H1 (cell line): ENCODE measurements around the gene TTC29. TPM values are rescaled to one million over a fixed set of nuclear protein-coding genes. Genes with fewer than 3 reads are reported as not detected.

Experiments used
- CTCF ChIA-PET: fragments of 300-600 bp; sonication (Branson Sonifier 250); formaldehyde crosslinking; loops from one replicate; lab custom pipeline; 2021; ENCODE audit not compliant: partially characterized antibody; lab: Charles Lee
- POLR2A ChIA-PET: fragments of 300-600 bp; sonication (Branson Sonifier 250); formaldehyde crosslinking; loops from one replicate; lab custom pipeline; 2021; ENCODE audit warnings: inconsistent platforms; ENCODE audit not compliant: partially characterized antibody; lab: Charles Lee
- DNase-seq, 2 experiments: peaks; one replicate each; pipeline versions ENCODE4 v3.0.0 to v3.0.0-alpha.2; 2010 to 2022; ENCODE audit warnings: low spot score in 2 of 2, low read depth in 1 of 2, mixed read lengths in 1 of 2
- FAIRE-seq: peaks from 2 replicates; lab custom pipeline; 2011; peaks lifted over from hg19 to GRCh38; lab: Jason Lieb, UNC
- H2AFZ ChIP-seq: 2 replicates; pipeline ENCODE4 v1.8.1; 2012; ENCODE audit warnings: low read length, inconsistent platforms
- H2AK5ac ChIP-seq: 2 replicates; pipeline ENCODE4 v1.6.1; 2013; ENCODE audit warnings: low read depth, low read length
- H2BK120ac ChIP-seq: replicated peaks from 2 replicates; pipeline ENCODE3; 2013; ENCODE audit warnings: low read depth, low read length, inconsistent platforms
- H2BK12ac ChIP-seq: 2 replicates; pipeline ENCODE4 v1.6.1; 2013; ENCODE audit warnings: low read depth, low read length
- H2BK15ac ChIP-seq: 2 replicates; pipeline ENCODE4 v1.6.1; 2013; ENCODE audit warnings: low read length
- H2BK20ac ChIP-seq: 2 replicates; pipeline ENCODE4 v1.6.1; 2013; ENCODE audit warnings: low read length
- H2BK5ac ChIP-seq: 2 replicates; pipeline ENCODE4 v1.6.1; 2013; ENCODE audit warnings: low read depth, low read length
- H3K14ac ChIP-seq: 2 replicates; pipeline ENCODE4 v1.6.1; 2013; ENCODE audit warnings: inconsistent platforms; ENCODE audit not compliant: insufficient read length
- H3K18ac ChIP-seq: 2 replicates; pipeline ENCODE4 v1.6.1; 2013; ENCODE audit warnings: low read length; ENCODE audit errors: extremely low read depth
- H3K23ac ChIP-seq: 2 replicates; pipeline ENCODE4 v1.6.1; 2013; ENCODE audit warnings: inconsistent platforms; ENCODE audit not compliant: insufficient read length
- H3K23me2 ChIP-seq: 2 replicates; pipeline ENCODE4 v1.6.1; 2013; ENCODE audit warnings: low read depth, low read length
- H3K27ac ChIP-seq: 2 replicates; pipeline ENCODE4 v1.6.1; 2011; ENCODE audit warnings: low read depth, low read length, inconsistent platforms
- H3K27me3 ChIP-seq, 4 experiments: replicated peaks in 1 of 4; 1 replicate in 1 of 4; 2 replicates in 3 of 4; pipeline versions ENCODE4 v1.6.1 to v1.8.1; 2011 to 2013; ENCODE audit warnings: low read length in 3 of 4, mild to moderate bottlenecking in 3 of 4, inconsistent platforms in 2 of 4, mixed read lengths in 2 of 4, moderate library complexity in 1 of 4; ENCODE audit not compliant: control insufficient read depth in 3 of 4, insufficient read depth in 3 of 4; ENCODE audit errors: extremely low read depth in 1 of 4
- H3K36me3 ChIP-seq, 4 experiments: 2 replicates each; pipeline versions ENCODE4 v1.6.1 to v1.8.1; 2011 to 2013; ENCODE audit warnings: mild to moderate bottlenecking in 4 of 4, low read length in 3 of 4, moderate library complexity in 2 of 4, control low read depth in 1 of 4, inconsistent platforms in 1 of 4; ENCODE audit not compliant: insufficient read depth in 4 of 4, control insufficient read depth in 2 of 4
- H3K4ac ChIP-seq: replicated peaks from 2 replicates; pipeline ENCODE3; 2013; ENCODE audit warnings: low read length, low read depth, mixed read lengths, inconsistent platforms; ENCODE audit not compliant: insufficient read length
- H3K4me1 ChIP-seq, 4 experiments: replicated peaks in 1 of 4; 1 replicate in 1 of 4; 2 replicates in 3 of 4; pipeline versions ENCODE4 v1.6.1 to v1.8.1; 2011 to 2013; ENCODE audit warnings: low read length in 3 of 4, inconsistent platforms in 2 of 4, mixed read lengths in 1 of 4; ENCODE audit not compliant: insufficient read depth in 4 of 4, control insufficient read depth in 3 of 4
- H3K4me2 ChIP-seq, 2 experiments: 2 replicates each; pipeline versions ENCODE4 v1.6.1 to v1.8.1; 2011 to 2013; ENCODE audit warnings: low read depth in 2 of 2, low read length in 2 of 2, control low read depth in 1 of 2, inconsistent platforms in 1 of 2, mild to moderate bottlenecking in 1 of 2; ENCODE audit not compliant: insufficient read depth in 1 of 2
- H3K4me3 ChIP-seq, 4 experiments: fragments of 200-600, 300-600 bp in 1 of 4; sonication (generic), shearing (Covaris generic), sonication (Bioruptor Twin) in 1 of 4; 2 replicates each; pipeline versions ENCODE4 v1.5.1 to v1.8.1; 2011 to 2016; ENCODE audit warnings: low read length in 4 of 4, low read depth in 3 of 4, control low read depth in 2 of 4, inconsistent platforms in 2 of 4, mild to moderate bottlenecking in 2 of 4, mixed read lengths in 1 of 4, moderate library complexity in 1 of 4; ENCODE audit not compliant: insufficient read depth in 2 of 4; ENCODE audit errors: extremely low read depth in 1 of 4
- H3K56ac ChIP-seq: replicated peaks from 2 replicates; pipeline ENCODE3; 2013; ENCODE audit warnings: low read depth, mild to moderate bottlenecking, mixed read lengths, low read length, inconsistent platforms; ENCODE audit not compliant: insufficient read length
- H3K79me1 ChIP-seq: 2 replicates; pipeline ENCODE4 v1.6.1; 2013; ENCODE audit warnings: low read depth, low read length, control low read depth
- H3K79me2 ChIP-seq, 2 experiments: 2 replicates each; pipeline versions ENCODE4 v1.6.1 to v1.8.1; 2012 to 2013; ENCODE audit warnings: low read length in 2 of 2, mild to moderate bottlenecking in 2 of 2, inconsistent platforms in 1 of 2; ENCODE audit not compliant: insufficient read depth in 2 of 2, control insufficient read depth in 1 of 2
- H3K9ac ChIP-seq, 4 experiments: replicated peaks in 1 of 4; 1 replicate in 1 of 4; 2 replicates in 3 of 4; pipeline versions ENCODE4 v1.6.1 to v1.8.1; 2011 to 2013; ENCODE audit warnings: low read depth in 3 of 4, low read length in 3 of 4, control low read depth in 2 of 4, mild to moderate bottlenecking in 2 of 4, moderate library complexity in 2 of 4, inconsistent platforms in 1 of 4; ENCODE audit errors: extremely low read depth in 1 of 4
- H3K9me3 ChIP-seq, 2 experiments: 2 replicates each; pipeline versions ENCODE4 v1.6.1 to v1.8.1; 2012 to 2013; ENCODE audit warnings: mild to moderate bottlenecking in 2 of 2, moderate library complexity in 2 of 2, control low read depth in 1 of 2, inconsistent platforms in 1 of 2, low read depth in 1 of 2, low read length in 1 of 2, mixed read lengths in 1 of 2; ENCODE audit not compliant: insufficient read depth in 2 of 2
- H4K20me1 ChIP-seq, 2 experiments: replicated peaks in 1 of 2; 2 replicates each; pipeline versions ENCODE3 to v1.8.1; 2011 to 2013; ENCODE audit warnings: inconsistent platforms in 2 of 2, low read length in 2 of 2, mild to moderate bottlenecking in 1 of 2; ENCODE audit not compliant: insufficient read depth in 2 of 2, control insufficient read depth in 1 of 2
- H4K5ac ChIP-seq: 2 replicates; pipeline ENCODE4 v1.6.1; 2013; ENCODE audit warnings: low read length, low read depth, mixed read lengths, inconsistent platforms; ENCODE audit not compliant: insufficient read length
- H4K8ac ChIP-seq: 2 replicates; pipeline ENCODE4 v1.8.0; 2013; ENCODE audit warnings: mild to moderate bottlenecking, moderate library complexity, low read length, inconsistent platforms; ENCODE audit not compliant: insufficient read depth; ENCODE audit errors: extremely low read depth
- H4K91ac ChIP-seq: replicated peaks from 2 replicates; pipeline ENCODE3; 2013; ENCODE audit warnings: low read length, mixed read lengths, inconsistent platforms; ENCODE audit not compliant: insufficient read length
- SAP30 ChIP-seq: fragments of 300-600 bp; sonication (generic); IDR thresholded peaks from 2 replicates; pipeline ENCODE4 v1.7.1; 2012; ENCODE audit warnings: low read length, moderate library complexity, mild to moderate bottlenecking, inconsistent platforms; ENCODE audit not compliant: insufficient read depth, insufficient replicate concordance
- WGBS, 2 experiments: shearing (Covaris generic) in 1 of 2; methylation state at CpG; one replicate each; pipeline versions ENCODE4 v1.1.6 to v1.1.7; 2013 to 2015; ENCODE audit warnings: low lambda C conversion rate in 2 of 2, mixed read lengths in 2 of 2, inconsistent platforms in 1 of 2, low coverage in 1 of 2, missing lambda C conversion rate in 1 of 2; ENCODE audit not compliant: insufficient replicate concordance in 2 of 2, insufficient coverage in 1 of 2, insufficient read length in 1 of 2; ENCODE audit errors: extremely low coverage in 1 of 2, missing lambda C conversion rate in 1 of 2; 5-methylcytosine and 5-hydroxymethylcytosine counted together
- polyA plus RNA-seq, 7 experiments: library from polyadenylated mRNA; depleted of rRNA in 3 of 7; stranded (reverse) in 5 of 7; unstranded in 2 of 7; fragments of >200 nt in 5 of 7; fragments of 200-250 nt in 2 of 7; gene quantifications; 1 replicate in 5 of 7; 2 replicates in 1 of 7; 4 replicates in 1 of 7; pipeline versions ENCODE4 v1.2.1 to v1.2.3, GENCODE V29; 2011 to 2013; ENCODE audit warnings: missing spikeins in 2 of 7, mixed read lengths in 2 of 7
- total RNA-seq: library from RNA; stranded (reverse); fragmentation: NEBNext Ultra II Directional; extraction: Animal tissue kit (Norgen Biotek cat#: 25700); gene quantifications from 2 replicates; pipeline ENCODE4 v1.2.1, GENCODE V29; 2021

The TTC29 gene
- total and polyA plus RNA-seq, 2 of the 8 experiments (the other 6 are each of a cell fraction or from before 2014, with no cell fraction given): 0.28 TPM; not detected in 1

DNA sequence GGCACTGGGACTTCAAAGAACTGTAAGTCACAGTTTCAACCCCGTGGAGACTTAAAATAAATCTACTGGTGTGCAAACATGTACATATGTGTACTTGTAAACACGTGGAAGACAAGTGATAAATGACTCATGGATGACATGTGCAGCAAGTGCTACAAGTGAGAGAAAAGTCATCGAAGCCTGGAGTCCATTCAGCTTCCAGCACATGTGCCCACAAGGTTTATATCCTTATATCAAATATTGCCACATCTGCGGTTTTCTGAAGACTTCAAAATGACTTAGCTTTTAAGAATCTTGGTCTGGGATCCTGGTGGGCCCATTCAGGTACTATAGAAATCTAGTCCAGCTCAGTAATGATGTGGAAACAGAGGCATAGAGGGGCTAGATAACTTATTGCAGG is 33.0 kb upstream of the TTC29 start:
- Histone ChIP-seq H3K27me3 (peaks cover 0 to 1% (median 0%) of the 10 kb centered on the region in 4 experiments; a peak in 1 of 7 replicates), H3K36me3 (no peaks in the 10 kb centered on the region), H4K8ac (no peak overlapping the region), H2AFZ (no peak overlapping the region), H3K56ac (no peak overlapping the region), H3K18ac (no peak overlapping the region), H3K4me2 (no peak overlapping the region), H2BK120ac (no peak overlapping the region), H3K4me1 (no peaks in the 10 kb centered on the region), H3K4ac (no peak overlapping the region)
- 87% methylated on average over 4 of the region's 4 CpGs; no CpG with 5 or more reads in 1 of the 2 experiments for WGBS, 2 experiments
- no peak for TF ChIP-seq SAP30
- TF ChIP-seq, all 59 proteins: peak for 0
- H2BK5ac ChIP-seq: no peak overlapping the region
- H3K23me2 ChIP-seq: no peaks in the 10 kb centered on the region
- no peak overlapping the region for H3K23ac ChIP-seq
- no peak overlapping the region for H2BK20ac ChIP-seq
- DNase-seq: no peak
- no peaks in the 10 kb centered on the region for H3K79me2 ChIP-seq
- no peak overlapping the region for H3K14ac ChIP-seq
- H2AK5ac ChIP-seq: no peak overlapping the region
- no peak overlapping the region for H3K27ac ChIP-seq
- H4K5ac ChIP-seq: no peak overlapping the region
- FAIRE-seq: no peak
- no peak overlapping the region for H3K9ac ChIP-seq
- H3K9me3 ChIP-seq: no peaks in the 10 kb centered on the region
- H4K91ac ChIP-seq: no peak overlapping the region
- H3K79me1 ChIP-seq: no peaks in the 10 kb centered on the region
- POLR2A ChIA-PET: no interaction called here
- no peak overlapping the region for H2BK15ac ChIP-seq
- CTCF ChIA-PET: no interaction called here
- H3K4me3 ChIP-seq: no peak overlapping the region
- no peak overlapping the region for H2BK12ac ChIP-seq
- H4K20me1 ChIP-seq: no peaks in the 10 kb centered on the region
